ENCODE results near the gene PGAM2. TPM values are rescaled to one million over a fixed set of nuclear protein-coding genes. Genes with fewer than 3 reads are reported as not detected.
A peak's percentile ranks its signal among the peaks of the same experiment; 100 is the strongest.

PGAM2 gene
- total RNA-seq, 1 experiment from 2014 or later: 8.7 TPM

DNA sequence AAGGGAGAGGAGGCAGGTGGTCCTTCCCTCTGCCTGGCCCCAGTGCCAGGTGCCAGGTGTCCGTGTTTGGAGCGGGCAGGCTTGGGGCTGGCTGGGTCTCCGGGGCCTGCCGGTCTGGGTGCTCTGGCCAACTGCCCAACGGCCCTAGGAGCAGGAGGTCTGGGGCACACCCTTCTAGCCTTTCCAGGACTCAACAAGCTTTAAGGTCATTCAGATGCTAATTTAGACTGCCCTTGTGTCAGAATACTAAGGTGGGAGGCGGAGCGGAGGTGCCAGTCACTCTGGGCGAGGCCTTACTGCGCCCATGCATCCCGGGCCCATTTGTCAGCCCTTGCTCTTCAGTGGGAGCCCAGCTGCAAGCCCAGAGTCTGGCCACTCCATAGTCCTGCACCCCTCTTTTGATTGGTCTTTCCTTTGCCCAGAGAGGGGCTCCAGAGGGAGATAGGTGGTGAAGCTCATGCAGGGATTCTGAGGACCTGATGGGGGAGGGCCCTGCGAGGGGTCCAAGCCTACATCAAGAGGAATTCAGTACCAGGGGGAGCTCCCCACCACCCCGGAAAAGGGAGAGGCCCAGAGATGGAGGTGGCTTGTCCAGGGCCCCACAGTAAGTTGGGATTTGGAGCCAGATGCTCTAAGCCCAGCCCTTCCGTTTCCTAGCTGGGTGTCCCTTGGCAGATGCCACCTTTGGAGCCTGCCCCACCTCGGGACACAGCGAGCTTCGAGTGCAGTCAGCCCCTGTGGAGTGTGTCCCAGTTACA, 1.3 kb downstream of the PGAM2 start:
- Histone ChIP-seq H3K4me1 (ENCODE audit: insufficient read depth, low read length) (peaks cover 10% of the 10 kb centered on the region; the same call in 1 of the 2 replicates), H4K8ac (replicated peaks; ENCODE audit: insufficient read length, low read depth, low read length) (no peak overlapping the region), H3K18ac (ENCODE audit: insufficient read length, low read depth, low read length) (no peak overlapping the region), H2BK12ac (ENCODE audit: insufficient read length, low read depth, low read length) (no peak overlapping the region), H3K27ac (ENCODE audit: insufficient read length, low read depth, low read length) (no peak overlapping the region), H4K5ac (ENCODE audit: insufficient read length, low read depth, low read length) (no peak overlapping the region), H3K4ac (ENCODE audit: low read depth, low read length) (no peak overlapping the region), H2AK5ac (ENCODE audit: insufficient read length, low read length) (no peak overlapping the region), H3K4me2 (ENCODE audit: insufficient read depth, insufficient read length, low read length) (peak overlapping the region; percentile 28), H3K9ac (ENCODE audit: extremely low read depth, insufficient read length, low read length) (no peak overlapping the region), H4K20me1 (ENCODE audit: control insufficient read depth, insufficient read depth, insufficient read length) (no peaks in the 10 kb centered on the region), H2AFZ (ENCODE audit: low read length) (no peak overlapping the region), H3K27me3 (ENCODE audit: insufficient read depth, low read length) (no peaks in the 10 kb centered on the region), H3K14ac (ENCODE audit: insufficient read depth, low read length) (no peak overlapping the region), H3K23me2 (ENCODE audit: insufficient read length, low read depth, low read length, poor library complexity, severe bottlenecking) (no peaks in the 10 kb centered on the region), H2BK120ac (ENCODE audit: low read depth, low read length, poor library complexity, severe bottlenecking) (no peak overlapping the region), H2BK15ac (ENCODE audit: low read depth, low read length) (no peak overlapping the region), H3K9me3 (ENCODE audit: control insufficient read depth, low read depth, low read length) (no peaks in the 10 kb centered on the region), H3K23ac (ENCODE audit: insufficient read length, low read depth, low read length) (no peak overlapping the region), H3K79me2 (ENCODE audit: insufficient read depth, low read length) (no peaks in the 10 kb centered on the region), H4K91ac (ENCODE audit: insufficient read length, low read depth, low read length) (no peak overlapping the region), H2BK20ac (ENCODE audit: low read depth, low read length, poor library complexity, severe bottlenecking) (no peak overlapping the region), H2BK5ac (ENCODE audit: insufficient read length, low read length) (no peak overlapping the region), H3T11ph (ENCODE audit: low read length) (no peak overlapping the region), H3K56ac (ENCODE audit: insufficient read length, low read depth, low read length) (no peak overlapping the region), H3K79me1 (ENCODE audit: insufficient read depth, low read depth, low read length, poor library complexity, severe bottlenecking) (no peaks in the 10 kb centered on the region)
- H3K36me3 Mint-ChIP-seq (ENCODE audit: insufficient read depth in 1 of 3, low read depth in 3 of 3): peaks cover under 1 to 25% (median 8%) of the 10 kb centered on the region in 3 experiments; a peak in 6 of 7 replicates
- H3K4me1 Mint-ChIP-seq: peaks cover 33 to 36% of the 10 kb centered on the region in 2 experiments
- no CpG with 5 or more reads among the region's 16 CpGs for WGBS (ENCODE audit: extremely low coverage, insufficient read length, low lambda C conversion rate)
- DNase-seq: peak; percentile 75
- peaks cover 30% of the 10 kb centered on the region for H3K27me3 Mint-ChIP-seq (ENCODE audit: low read depth)
- no peak overlapping the region; a peak in 1 of 5 replicates for H3K4me3 Mint-ChIP-seq
- peak overlapping the region in 1 of 3 experiments; percentile 74; a peak in 2 of 7 replicates for H3K27ac Mint-ChIP-seq
- TF ChIP-seq, protein P1, sequence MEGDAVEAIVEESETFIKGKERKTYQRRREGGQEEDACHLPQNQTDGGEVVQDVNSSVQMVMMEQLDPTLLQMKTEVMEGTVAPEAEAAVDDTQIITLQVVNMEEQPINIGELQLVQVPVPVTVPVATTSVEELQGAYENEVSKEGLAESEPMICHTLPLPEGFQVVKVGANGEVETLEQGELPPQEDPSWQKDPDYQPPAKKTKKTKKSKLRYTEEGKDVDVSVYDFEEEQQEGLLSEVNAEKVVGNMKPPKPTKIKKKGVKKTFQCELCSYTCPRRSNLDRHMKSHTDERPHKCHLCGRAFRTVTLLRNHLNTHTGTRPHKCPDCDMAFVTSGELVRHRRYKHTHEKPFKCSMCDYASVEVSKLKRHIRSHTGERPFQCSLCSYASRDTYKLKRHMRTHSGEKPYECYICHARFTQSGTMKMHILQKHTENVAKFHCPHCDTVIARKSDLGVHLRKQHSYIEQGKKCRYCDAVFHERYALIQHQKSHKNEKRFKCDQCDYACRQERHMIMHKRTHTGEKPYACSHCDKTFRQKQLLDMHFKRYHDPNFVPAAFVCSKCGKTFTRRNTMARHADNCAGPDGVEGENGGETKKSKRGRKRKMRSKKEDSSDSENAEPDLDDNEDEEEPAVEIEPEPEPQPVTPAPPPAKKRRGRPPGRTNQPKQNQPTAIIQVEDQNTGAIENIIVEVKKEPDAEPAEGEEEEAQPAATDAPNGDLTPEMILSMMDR (conservative IDR thresholded peaks at IDR 0.05): no peak
- no peaks in the 10 kb centered on the region for H3K9me3 Mint-ChIP-seq

Measured in H9 (cell line).